Suprapubic skin (tissue), 4 donors: ENCODE data around the gene PDGFRA.
A peak's percentile ranks its signal among the peaks of the same experiment; 100 is the strongest.

Source experiments
- EP300 ChIP-seq: sonication (generic); formaldehyde crosslinking; IDR thresholded peaks from one replicate; pipeline ENCODE4 v1.6.1; 2017; ENCODE audit warnings: antibody characterized with exemption
- POLR2A ChIP-seq, 2 donors: fragments of 450-650 bp; IDR thresholded peaks; one replicate each; pipeline ENCODE4 v1.6.1; 2017; ENCODE audit warnings: antibody characterized with exemption in 2 of 2, mild to moderate bottlenecking in 2 of 2, moderate library complexity in 2 of 2
- POLR2AphosphoS5 ChIP-seq, 3 donors: sonication (generic); formaldehyde crosslinking; IDR thresholded peaks; one replicate each; pipeline ENCODE4 v1.6.1; 2017; ENCODE audit warnings: antibody characterized with exemption in 3 of 3
- TF ChIP-seq, protein P1 (sequence below), 2 donors: fragments of 200-600 bp in 1 of 2; fragments of 450-650 bp in 1 of 2; sonication (generic) in 1 of 2; IDR thresholded peaks; one replicate each; pipeline ENCODE4 v1.5.1; 2016 to 2019; ENCODE audit warnings: antibody characterized with exemption in 2 of 2, mild to moderate bottlenecking in 1 of 2, moderate library complexity in 1 of 2

DNA sequence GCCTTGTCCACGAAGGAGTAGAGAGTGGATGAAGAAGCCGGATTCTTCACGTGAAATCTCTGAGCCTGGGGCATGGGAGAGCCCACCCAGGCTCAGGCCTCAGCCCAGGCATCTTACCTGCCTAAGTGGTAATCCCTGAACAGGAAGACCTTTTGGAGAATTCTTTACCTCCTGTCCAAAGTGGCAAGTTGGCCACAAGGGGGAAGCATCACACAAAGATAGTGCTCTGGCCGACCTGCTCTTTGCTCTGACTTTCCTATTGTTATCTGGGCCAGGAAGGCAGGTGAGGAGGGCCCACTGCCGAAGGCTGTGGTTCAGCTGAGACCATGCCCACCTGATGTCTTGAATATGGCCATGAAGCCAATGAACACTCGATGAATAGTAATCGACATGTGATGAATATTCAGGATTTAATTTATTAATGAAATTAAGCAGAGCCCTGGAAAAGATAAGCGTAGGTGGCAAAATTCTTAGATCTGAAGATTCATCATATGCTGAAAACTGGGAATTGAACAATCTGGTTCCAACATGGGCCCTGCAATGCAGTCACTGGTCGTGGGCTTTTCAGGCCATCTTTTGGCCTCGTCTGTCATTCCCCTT is 93.8 kb downstream of the PDGFRA start:
- TF ChIP-seq POLR2A (IDR thresholded peaks at IDR 0.05) (no peak), POLR2AphosphoS5 (IDR thresholded peaks at IDR 0.05) (no peak), EP300 (no peak)
- TF ChIP-seq, protein P1, sequence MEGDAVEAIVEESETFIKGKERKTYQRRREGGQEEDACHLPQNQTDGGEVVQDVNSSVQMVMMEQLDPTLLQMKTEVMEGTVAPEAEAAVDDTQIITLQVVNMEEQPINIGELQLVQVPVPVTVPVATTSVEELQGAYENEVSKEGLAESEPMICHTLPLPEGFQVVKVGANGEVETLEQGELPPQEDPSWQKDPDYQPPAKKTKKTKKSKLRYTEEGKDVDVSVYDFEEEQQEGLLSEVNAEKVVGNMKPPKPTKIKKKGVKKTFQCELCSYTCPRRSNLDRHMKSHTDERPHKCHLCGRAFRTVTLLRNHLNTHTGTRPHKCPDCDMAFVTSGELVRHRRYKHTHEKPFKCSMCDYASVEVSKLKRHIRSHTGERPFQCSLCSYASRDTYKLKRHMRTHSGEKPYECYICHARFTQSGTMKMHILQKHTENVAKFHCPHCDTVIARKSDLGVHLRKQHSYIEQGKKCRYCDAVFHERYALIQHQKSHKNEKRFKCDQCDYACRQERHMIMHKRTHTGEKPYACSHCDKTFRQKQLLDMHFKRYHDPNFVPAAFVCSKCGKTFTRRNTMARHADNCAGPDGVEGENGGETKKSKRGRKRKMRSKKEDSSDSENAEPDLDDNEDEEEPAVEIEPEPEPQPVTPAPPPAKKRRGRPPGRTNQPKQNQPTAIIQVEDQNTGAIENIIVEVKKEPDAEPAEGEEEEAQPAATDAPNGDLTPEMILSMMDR (IDR thresholded peaks at IDR 0.05) = peak; percentile 33 to 44
